Measurements from ENCODE around the gene JARID2.
A peak's percentile ranks its signal among the peaks of the same experiment; 100 is the strongest.
"Not testable (repeated sequence)": the region's sequence is repeated elsewhere in the genome, so short reads cannot be mapped to it uniquely, and the experiment has no call there.

JARID2 gene

DNA sequence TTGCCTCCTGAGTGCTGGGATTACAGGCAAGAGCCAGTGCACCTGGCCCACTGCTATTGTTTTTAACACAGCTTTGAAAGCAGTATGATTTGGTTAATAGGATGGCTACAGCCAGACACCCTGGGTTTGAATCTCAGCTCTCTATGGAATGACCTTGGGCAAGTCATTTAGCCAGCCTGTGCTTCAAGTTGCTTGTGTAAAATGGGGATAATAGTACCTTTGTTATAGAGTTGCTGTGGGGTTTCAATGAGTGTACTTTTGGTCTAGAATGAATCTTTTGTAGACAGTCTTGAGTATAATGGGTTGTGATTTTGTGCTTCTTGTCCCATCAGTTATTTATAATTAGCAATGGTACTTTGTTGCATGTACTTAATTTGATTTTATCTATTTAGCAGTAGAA lies 70.9 kb downstream of the JARID2 start:
- DNase-seq: no peak

DNA sequence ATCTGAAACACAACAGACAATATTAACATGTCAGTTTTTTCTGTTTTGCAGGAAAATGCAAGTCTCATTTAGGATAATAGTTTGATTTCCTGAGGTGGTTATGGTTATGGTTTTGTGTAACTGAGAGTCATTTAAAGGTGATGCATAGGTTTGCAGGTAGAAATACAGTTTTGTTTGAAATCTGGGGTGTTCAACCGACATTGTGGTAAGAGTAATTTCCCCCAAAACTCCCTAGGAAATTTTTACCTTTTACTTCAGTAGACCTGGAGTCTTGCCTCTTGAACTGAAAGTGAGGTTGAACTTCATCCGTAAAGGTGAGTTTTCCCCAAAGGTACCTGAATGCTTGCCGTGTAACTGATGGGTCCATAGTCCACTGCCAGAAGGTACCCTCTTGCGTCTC lies 71.4 kb downstream of the JARID2 start:
- no peak for DNase-seq

DNA sequence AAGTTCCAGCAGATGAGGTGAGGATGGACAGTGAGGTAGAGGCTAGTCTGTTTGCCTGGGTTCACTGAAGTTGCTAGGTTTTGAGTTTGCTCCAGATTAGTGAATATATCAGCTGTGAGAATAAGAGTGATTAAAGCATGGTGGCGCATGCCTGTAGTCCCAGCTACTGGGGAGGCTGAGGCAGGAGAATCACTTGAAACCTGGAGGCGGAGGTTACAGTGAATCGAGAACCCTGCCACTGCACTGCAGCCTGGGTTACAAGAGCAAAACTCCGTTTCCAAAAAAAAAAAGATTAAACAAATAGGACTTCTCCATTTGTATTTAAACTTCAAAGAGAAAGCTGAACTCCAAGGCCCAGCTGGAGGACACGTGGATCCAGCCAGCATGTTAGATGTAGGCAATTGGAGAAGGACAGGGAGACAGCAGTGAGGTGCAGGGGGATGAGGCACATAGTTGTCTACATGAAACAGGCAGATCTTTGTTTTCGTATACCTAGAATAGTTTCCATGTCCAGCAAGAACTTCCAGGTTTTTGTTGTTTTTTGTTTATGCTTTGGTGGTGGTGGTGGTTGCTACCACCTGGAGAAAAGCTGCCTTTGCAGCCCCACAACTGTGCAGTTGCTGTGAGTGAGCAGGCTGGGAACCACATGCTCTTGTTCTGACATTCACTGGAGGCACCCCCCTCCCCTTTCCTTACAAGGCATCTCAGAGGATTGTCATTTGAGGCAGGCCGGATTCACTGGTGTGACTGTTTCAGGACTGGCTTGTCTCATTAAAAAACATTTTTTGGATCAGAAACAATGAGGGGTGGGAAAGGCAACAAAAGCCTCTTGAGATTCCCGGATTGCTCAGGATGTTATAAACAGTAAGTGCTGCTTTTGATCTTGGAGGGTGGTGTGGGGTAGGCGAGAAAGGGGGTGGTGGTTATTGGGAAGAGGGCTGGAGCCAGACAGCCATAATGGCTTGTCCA lies 72.3 kb downstream of the JARID2 start:
- no peak for DNase-seq

DNA sequence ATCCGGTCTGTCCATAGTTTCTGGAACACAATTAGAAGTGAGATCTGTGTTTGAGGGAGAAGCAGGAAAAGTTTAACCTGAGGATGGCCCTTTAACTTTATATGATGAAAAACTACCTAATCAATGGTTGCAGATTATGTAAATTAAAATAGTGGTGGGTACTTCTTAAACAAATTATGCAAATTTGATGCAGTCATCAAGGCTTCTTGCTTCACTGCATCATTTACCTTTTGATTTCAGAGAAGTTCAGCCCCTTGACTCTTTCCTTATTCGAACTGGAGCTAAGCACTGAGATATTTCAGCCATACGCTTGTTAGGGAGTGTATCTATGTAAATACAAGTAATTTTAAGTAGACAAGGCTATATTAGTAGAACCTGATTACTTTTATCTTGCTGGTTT lies 73.8 kb downstream of the JARID2 start:
- DNase-seq: no peak

DNA sequence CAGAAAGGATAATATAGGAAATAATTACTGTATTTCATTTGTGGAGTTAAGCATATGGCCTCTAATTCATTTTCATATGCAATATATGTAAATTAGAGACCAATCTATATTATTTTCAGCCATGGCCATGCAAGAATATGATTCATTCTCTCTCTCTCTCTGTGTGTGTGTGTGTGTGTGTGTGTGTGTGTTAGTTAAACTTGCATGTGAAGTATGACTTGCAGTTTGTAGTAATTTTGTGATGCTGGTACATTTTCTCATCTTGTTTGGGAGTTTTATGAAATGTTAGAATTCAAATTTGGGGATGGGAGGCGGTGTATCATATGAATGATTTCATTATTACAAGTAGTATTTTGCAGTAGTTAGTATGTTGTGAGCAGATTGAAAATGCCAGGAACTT lies 74.8 kb downstream of the JARID2 start:
- DNase-seq: no peak

DNA sequence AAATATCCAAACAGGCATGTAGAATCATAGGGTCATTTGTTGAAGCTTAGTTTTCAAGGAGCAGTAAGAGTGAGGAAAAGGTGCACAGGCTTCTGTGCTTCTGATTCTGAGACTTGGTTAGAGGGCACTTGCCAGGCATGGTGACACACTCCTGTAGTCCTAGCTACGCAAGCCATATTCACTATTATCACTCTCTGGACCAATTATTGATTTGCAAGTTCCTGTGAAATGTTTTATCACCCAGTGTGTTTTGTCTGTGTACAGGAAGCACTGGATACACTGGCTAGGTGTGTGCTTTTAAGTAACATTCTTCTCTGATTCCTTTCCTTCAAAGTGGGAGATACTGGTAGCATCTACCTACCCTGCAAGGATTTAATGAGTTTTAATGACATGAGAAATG lies 76.3 kb downstream of the JARID2 start:
- DNase-seq: no peak

DNA sequence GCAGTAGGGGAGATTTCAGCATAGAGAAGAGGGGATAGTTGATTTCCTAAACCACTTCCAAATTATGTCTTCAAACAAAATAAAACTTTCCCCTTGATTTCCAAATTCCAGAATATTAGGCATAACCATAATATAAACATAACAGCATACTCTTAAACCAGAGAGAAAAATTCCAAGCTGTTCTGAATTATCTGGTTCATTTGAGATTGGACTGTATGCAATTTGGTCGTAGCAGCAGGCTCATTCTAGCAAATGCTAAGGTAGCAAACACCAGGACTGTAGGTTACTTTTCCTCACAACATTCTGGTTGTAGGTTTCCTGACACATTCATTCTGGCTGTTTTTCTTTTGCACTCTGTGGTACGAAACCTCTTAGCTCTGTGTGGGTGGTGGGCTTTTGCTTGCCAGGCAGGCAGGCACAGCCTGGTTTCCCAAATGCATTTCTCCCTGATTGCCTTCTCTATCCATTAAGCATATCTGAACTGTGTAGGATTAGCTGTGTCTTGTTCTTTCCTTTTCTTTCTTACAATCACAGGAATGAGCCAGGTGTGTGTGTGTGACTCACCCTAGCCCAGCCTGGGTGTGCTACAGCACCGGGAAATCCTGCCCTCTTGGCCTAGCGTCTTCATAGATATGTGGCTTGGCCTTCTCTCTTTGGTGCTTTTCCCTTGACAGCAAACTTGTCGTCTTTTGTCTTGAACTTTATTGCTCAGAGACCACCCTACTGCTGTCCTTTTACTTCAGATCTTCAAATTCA lies 77.1 kb downstream of the JARID2 start:
- no peak for DNase-seq

DNA sequence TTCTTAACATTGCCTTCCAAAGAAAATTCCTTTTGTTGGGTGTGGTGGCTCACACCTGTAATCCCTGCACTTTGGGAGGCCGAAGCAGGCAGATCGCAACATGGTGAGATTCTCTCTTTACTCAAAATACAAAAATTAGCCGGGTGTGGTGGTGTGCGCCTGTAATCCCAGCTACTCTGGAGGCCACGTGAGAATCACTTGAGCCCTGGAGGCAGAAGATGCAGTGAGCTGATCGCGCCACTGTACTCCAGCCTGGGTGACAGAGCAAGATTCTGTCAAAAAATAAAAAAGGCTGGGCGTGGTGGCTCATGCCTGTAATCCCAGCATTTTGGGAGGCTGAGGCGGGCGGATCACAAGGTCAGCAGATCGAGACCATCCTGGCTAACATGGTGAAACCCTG lies 77.7 kb downstream of the JARID2 start:
- not testable (repeated sequence) for DNase-seq

DNA sequence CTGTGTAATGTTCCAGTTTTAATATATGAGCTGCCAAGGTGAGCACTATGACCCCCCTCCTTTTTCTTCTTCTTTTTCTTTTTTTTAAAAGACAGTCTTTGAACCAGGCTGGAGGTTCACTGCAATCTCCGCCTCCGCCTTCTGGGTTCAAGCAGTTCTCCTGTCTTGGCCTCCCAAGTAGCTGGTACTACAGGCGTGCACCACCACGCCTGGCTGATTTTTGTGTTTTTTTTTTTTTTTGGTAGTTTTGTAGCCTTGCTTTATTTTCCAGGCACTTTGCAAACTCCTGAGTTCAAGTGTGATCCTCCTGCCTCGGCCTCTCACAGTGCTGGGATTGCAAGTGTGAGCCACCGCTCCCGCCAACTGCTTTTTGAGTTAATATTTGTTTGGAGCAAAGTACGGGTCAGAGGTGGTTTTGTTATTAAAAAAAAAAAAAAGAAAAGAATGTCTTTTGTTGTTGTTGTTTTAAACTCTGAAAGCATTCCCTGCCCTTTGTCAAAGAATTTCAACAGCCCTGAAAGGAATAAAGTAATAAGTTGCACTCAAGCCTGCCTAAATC lies 78.6 kb downstream of the JARID2 start:
- no peak for DNase-seq

DNA sequence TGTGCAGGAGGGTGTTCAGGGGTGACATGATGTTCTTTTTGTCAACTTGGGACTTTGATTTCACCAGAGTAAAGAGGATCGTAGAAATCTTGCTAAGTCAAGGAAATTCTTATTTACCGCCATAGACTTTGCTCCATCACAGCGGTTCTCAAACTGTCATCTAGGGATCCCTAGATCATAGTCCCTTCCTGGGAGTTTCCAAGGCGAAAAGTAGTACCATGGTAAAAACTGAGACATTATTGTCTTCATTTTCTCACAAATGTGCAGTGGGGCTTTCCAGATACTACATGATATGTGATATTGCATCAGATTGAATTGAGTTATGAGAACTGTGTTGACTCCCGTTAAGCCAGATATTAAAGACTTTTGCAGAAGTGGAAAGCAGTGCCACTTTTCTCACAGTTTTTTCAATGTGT lies 79.7 kb downstream of the JARID2 start:
- DNase-seq: no peak

DNA sequence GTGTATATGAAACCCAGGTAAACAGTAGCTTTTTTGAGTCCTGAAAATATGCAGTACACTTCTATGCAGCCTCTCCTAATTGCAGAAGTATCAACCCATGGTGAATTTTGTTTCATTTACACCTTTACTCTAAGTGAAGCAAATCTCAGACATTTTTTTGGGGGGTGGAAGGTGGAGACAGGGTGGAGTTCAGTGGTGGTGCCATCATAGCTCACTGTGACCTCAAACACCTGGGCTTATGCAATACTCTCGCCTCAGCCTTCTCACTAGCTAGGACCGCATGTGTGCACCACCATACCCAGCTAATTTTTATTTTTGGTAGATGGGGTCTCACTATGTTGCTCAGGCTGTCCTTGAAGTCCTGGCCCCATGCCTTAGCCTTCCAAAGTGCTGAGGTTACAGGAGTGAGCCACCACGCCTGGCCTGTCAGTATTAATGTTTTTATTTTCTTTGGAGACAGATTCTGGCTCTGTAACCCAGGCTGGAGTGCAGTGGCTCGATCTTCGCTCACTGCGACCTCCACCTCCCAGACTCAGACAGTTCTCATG lies 80.3 kb downstream of the JARID2 start:
- DNase-seq: no peak

DNA sequence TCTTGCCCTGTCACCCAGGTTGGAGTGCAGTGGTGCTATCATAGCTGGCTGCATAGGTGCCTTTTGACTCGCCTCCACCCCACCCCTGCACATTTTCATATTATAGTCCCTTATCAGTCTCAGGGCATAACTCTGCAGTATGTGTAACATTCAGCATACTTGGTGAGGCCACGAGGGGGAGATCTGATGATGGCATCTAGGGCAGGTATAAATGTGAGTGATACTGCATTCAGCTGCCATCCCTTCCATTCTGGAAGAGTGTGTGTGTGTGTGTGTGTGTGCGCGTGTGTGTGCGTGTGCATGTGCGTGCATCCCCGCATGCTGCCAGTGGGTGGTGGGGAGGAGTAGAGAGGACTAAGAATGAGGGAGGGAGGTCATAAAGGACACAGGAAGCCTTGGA lies 81.4 kb downstream of the JARID2 start:
- DNase-seq: peak; percentile 42

DNA sequence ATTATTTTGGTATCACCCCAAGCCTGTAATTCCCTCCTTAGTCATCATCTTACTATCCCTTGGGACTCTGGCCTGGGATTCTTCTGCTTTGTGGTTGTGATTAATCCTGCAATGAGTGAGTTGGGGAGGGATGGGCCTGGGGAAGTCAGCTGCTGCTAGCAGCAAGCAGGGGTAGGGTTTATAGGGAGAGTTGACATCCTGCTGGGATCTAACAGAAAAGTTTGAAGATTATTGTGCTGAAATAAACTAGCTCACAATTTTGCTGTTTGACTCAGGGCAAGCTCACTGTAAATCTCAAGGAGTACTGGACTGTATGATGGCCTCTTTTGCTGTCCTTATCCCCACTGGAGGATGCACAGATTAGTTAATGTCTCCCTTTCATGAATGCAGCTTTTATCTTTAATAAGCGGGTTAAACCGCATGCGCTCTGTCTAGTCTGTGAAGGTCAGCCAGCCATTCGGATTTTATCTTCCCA lies 83.4 kb downstream of the JARID2 start:
- DNase-seq: no peak

DNA sequence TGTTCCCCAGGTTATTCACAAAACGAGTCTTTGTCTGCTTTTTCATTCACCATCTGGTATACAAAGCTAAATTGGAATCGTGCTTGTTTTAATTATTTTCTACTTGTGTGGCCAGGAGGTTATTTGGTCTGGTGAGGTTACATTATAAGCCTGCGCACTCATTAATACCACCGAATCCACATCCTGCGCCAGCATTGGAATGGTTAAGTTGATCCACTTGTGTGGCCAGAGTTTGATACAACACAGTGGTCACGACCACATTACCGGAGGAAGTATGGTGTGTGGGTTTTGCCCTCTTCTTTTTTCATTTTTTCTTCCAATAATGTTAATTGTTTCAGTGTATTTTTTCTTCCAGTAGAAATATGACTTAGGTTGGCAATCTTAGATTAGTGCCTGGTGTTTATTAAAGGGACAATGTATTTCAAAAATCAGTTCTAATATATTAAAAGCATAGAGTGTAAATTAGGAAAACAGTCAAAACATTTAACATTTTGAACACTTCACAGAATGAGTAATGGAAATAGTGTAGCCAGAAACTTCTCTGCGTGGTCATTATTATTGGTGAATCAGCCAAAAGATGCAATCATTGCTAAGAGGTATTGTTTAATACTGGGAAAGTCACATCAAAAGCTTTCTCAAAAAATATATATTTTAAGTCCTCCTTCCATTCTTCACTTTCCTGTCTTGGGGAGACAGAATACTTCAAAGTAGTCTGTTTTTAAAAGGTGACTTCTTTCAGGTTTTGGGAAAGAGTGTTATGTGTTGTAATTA lies 84.5 kb downstream of the JARID2 start:
- DNase-seq: no peak

DNA sequence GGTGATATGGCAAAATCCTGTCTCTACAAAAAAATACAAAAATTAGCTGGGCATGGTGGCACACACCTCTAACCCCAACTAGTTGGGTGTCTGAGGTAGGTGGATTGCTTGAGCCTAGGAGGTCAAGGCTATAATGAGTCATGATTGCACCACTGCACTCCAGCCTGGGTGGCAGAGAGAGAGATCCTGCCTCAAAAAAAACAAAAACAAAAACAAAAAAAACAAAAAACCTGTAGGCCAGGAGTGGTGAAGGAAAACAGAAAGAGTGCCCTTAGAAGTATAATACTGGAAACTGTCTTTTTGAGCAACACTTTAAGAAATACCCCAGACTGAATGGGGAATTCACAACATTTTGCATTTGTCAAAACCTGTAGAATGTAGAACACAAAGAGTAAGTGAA lies 85.3 kb downstream of the JARID2 start:
- DNase-seq: no peak

DNA sequence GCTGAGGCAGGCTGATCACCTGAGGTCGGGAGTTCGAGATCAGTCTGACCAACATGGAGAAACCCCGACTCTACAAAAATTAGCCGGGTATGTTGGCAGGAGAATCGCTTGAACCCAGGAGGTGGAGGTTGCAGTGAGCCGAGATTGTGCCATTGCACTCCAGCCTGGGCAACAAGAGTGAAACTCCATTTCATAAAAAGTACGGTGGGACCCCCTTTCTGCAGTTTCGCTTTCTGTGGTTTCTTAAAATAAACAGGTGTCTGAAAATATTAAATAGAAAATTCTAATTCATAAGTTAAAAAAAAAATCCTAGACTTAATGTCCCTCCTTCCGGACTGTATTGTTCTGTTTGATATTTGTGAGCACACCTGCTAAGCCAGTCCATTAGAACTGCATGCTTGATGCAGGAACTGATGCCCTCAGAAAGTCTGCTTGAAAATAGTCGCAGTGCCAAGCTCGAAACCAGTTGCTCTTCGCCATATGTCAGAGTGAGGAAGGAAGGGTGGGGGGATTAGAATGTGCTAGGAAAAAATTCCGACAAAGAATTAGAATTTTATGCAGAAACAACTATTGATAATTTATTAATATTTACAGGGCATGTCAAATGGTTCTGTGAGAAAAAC lies 85.9 kb downstream of the JARID2 start:
- DNase-seq: no peak

DNA sequence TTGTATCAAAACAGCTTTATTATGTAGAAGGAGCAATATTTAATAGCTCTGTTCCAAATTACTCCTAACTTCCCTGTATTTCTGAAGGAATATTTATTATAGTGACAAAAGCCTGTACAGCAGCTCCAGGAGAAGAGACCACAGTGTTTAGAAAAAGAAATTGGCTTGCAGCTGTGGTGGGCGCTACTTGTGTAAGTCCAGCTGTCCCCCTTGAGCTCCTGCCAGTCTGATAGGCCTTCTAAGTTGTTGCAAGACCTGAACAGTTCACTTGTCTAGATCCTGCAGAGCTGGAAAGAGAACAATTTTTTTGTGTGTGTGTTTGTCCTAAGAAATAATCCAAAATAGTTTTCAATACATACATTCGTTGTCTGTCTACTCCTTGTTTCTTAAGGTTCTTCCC lies 86.6 kb downstream of the JARID2 start:
- no peak for DNase-seq

DNA sequence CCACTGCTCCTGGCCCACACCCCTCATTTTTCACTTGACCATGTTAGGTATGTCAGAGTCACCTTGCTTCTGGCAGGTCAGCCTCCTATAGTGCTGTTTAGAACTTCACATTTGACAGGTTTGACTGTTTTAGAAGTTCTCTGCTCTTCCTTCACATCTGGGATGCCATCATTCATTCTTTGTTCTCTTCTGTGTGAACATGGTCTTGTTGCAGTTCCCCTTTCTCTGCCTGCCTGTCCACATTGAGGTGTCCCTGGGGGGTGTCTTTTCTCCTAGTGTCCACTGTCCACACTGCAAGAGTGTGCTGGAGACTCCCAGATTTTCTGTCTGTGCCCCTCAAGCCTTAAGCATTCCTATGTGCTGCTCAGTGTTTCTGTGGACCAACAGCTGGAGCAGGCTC lies 89.5 kb downstream of the JARID2 start:
- no peak for DNase-seq

DNA sequence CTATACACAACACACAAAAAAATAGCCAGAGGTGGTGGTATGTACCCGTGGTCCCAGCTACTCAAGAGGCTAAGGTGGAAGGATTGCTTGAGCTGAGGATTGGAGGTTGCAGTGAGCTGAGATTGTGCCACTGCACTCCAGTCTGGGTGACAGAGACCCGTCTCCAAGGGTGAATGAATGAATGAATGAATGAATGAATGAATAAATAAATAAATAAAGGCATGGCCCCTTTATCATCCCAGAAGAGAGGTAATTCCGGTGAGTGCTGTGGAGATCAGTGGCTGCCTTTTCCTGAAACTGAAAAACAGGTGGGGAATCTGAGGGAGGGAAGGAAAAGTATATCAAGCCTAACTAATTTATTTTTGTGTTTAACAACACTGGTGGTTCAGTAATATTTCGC lies 90.0 kb downstream of the JARID2 start:
- DNase-seq: no peak

DNA sequence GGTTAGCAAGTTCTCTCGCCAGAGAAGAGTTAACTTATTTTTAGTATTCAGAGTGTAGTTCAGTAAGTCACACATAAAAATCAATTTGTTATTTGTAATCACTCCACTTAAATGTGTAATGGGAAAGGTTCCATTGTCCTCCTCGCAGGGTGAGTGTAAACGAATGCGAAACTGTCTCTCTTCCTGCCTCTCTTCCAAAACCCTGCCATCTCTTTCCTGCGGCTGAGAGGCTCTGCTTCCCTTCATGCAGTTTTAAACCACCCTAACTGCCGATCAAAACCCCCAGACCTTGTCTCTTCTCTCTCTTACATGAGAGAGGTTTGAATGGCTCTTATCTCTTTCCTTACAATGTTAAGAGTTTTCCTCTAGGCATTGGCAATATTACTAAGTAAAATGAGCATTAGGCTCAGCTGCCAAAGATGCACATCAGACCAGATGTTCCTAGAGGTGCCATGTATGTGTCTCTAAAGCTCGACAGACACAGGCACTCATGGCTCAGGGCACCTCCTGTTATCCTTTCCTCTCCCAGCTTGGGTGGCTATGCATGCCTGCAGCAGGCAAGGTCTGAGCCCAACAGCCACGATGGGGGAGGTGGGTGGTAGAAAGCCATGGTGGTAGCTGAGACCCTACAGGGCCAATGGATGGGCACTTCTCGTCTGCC lies 91.2 kb downstream of the JARID2 start:
- no peak for DNase-seq

DNA sequence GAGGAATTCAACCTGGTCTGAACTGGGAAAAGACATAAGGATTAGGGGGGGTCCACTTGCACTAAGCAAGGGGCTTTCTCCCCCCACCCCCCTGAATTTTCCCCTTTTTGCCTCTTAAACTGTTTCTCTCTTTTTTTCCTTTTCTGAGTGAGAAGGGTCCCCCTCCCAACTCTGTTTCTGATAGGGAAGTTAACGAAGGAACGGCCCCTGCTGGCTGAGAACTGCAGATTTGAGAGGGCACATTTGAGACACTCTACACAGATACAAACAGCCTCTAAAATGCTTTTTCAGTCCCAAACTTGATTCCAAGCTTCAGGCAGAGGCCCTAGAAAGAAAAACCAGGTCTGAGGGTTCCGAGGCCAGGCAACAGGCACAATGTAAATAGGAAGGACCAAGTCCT lies 91.7 kb downstream of the JARID2 start:
- DNase-seq: no peak

DNA sequence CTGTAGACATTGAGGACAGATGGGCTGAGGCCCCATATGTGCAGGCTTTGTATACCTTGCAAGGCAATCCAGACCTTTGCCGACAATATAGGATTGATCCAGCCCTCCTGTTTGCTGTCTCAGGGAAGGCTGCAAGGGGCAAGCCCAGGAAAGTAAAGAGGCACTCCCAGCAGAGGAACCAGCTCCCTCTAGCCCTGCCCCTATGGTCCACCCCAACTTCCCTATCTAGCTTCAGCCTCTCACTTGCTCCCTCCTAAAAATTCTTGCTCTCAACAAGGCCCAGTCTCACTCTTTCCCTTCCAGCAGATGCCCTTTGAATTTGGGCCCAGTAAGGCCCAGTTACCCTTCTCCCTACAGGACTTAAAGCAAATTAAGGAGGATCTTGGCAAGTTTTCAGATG lies 92.6 kb downstream of the JARID2 start:
- no peak for DNase-seq
